ENCODE data around the gene KNSTRN.
A peak's percentile ranks its signal among the peaks of the same experiment; 100 is the strongest.

KNSTRN gene

GRCh38 chr15:40436116-40436891 is 53.8 kb downstream of the KNSTRN start:
- no peak for DNase-seq

- no peak for DNase-seq
Observed at GRCh38 chr15:40436892-40437751, 54.6 kb downstream of the KNSTRN start.

DNA sequence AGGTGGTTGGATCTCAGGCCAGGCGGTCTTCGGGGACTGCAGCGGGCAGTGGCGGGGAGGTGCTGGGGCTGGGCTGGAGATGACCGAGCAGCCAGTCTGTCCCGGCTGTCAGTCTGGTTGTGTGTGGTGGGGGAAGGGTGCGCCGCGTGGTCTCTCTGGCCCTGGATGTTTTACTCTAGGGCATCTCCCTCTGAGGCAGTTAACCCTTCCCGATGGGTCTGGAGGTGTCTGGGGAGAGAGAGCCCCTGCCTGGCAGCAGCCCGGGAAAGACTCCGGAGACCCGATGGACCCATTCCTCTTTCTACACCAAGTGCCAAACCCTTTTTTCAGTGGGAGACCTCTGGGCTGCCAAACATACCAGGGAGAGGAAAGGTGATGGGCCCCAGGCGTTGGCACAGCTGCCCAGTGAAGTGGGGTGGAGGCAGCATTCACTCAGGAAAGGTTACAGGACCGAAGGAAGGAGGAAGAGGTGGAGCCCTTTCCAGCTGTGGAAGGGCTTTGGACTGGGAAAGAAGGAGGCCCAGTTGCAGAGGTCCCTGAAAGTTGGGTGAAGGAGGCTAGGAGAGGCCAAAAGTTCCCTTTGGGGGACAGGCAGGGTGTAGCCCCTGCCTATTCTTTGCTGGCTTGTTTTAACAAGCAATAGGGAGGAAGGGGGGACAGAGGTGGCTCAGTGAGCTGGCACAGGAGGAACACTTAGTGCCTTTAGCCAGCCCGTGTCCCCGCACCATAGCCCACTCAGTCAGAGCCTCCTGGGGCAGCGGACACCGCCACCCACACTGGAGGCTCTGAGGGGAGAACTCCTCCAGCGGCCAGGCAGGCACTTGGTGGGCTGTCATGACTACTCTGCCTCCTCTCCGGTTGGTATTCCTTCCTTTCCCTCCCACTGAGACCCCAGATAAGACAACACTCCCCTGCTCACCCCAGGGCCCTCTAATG is 55.5 kb downstream of the KNSTRN start:
- DNase-seq = no peak

DNA sequence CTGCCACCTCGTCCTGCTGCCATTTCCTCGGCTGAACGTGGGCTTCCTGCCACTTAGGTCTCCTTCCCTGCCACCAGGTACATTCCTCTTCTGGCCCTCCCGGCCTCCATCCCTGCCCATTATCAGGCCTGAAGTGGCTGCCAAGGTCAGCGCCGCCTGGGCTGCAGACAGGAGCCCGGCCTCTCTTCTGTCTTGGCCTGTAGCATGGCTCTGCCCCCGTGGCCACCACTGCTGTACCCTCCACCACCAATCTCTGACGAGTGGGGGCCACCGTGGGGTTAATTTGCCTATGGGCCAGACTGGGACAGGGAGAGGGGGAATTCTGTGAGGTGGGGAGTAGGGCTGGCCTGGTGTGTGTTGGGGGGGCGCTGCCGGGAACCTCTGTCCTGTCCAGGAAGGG is 56.2 kb downstream of the KNSTRN start:
- no peak for DNase-seq

DNA sequence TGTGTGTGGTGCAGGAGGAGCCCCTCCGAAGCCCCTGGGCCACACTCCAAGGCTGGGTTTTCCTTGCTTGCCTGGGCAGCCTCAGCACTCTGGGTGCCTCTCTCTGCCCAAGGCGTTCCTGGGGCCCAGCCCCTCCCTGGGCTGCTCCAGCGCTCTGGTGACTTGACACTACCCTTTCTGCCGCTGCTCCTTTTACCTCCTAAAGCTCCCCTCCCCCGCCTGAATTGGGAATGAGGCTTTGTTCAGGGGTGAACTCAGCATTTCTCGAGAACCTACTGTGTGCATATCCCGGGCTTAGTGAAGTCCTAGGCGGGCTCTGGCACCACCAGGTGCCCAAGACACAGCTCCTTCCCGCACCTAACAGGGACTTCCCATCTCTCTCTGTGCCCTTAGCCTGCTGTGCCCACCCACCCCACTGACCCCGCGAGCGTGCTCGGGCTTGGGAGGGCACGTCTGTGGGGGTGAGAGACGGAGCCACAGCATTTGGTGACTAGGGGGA is 57.0 kb downstream of the KNSTRN start:
- DNase-seq = no peak

DNA sequence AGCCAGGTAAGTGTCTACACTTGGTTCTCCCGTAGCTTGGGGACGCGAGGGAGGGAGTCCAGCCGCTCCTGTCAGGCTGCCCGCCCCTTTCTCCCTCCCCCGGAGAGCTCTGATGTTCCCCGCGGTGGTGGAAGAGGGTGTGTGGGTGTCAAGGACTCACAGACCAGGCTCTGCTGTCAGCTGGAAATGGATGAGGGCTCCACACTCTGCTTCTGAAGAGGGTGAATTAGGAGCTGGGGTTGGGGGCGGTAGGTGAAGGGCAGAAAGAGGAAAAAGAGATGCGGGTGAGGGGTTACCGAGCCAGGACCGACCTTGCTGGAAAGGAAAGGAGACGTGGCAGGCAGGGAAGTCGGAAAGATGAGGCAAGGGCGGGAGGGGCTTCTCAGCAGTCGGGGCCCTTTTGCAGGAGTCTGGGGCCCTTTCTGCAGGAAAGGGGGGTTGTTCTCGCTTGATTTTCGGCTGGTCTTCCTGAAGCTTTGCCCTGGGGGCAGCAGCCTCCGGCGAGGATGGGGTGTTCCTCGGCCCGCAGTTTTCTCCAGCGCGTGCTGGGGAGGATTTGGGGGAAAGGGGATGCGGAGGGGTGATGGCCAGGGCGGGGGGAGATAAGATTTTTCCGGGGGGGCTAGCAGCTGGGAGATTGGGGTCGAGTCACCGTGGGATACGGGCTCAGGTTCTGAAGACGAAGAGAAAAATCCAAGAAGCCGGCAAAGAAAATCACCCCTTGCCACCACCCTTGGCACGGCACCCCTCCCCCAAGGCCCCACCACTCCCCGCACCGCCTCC is 57.6 kb downstream of the KNSTRN start:
- no peak for DNase-seq

DNA sequence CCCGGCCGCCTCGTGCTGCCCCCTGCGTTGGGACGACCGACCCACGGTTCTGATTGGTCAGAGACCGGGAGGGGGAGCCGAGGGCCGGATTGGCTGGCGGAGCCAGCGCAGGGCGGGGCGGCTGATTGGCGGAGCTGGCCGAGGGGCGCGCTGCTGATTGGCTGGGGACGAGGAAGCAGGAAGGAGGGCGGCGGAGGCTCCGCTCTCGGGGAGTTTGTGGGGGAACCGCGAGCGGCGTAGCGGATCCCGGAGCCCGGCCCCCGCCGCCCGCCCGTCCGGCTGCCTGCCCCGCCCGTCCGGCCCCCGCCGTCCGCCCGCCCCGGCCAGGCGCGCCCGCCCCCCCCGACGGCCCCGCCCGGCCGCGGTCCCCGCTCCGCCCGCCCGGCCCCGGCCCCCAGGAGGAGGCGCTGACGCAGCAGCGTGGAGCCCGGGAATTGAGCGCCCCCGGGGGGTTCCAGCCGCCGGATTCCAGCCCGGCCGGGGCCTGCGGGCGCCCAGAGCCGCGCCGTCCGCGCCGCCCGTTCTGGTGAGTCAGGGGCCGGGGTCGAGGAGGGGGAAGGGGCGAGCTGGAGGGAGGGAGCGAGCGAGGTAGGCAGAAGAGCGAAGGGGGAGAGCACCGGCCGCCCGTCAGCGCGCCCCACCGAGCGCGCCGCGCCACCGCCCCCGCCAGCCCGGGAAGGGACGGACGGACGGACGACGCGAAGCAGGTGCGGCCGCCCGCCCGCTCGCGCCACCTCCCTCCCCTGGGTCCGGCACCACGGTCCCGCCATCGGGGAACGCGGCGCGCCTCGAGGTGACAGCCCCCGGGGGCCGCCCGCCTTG is 58.4 kb downstream of the KNSTRN start, which contains the start of gene BAHD1:
Gene BAHD1, plus strand, starts transcription at position 211 of the 822 bp plus-strand sequence. CDS start 17,512 bp downstream, outside the sequence.
- DNase-seq = peak; percentile 96

DNA sequence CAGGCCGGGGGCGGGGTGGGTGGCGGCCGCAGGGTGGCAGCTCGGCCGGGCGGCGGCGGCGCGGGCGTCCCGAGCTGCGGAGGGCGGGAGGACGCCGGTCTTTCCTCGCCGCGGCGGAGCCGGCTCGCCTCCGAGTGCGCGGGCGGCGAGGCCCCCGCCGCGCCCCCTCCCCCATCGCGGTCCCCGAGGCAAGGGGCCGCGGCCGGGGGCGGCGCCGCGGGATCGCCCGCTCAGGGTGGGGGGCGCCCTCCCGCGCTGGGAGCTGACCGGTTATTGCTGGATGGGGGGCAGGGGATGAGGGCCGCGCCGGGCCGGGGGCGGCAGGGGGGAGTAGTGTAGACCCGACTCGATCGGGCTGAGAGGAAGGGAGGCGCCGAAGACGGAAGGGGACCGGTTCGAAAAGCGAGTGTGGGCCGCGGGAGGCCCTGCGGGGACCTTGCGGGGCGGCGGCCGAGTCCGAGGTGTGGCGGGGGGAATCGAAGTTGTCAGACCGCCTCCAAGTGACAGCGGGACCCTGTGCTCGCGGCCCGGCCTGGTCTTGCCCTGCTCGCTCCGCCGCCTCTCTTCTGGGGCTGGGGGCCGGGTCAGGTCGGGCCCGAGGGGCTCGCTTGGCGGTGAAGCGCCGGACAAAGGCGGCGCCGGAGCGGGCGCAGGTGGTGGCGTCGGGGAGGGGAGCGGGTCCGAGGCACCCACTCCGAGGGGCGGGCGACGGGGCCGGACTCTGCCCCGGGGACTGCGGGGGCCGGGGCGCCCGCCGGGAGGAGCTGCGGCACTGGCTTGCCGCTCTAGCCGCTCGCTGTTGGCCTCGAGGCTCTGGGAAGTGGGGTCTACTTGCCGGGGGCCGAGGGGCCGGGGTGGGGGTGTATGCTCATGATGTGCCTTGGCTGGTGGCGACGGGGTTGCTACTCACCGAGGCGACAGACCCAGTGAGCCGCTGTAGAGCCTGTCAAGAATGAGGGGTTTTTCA is 59.3 kb downstream of the KNSTRN start:
- no peak for DNase-seq

DNA sequence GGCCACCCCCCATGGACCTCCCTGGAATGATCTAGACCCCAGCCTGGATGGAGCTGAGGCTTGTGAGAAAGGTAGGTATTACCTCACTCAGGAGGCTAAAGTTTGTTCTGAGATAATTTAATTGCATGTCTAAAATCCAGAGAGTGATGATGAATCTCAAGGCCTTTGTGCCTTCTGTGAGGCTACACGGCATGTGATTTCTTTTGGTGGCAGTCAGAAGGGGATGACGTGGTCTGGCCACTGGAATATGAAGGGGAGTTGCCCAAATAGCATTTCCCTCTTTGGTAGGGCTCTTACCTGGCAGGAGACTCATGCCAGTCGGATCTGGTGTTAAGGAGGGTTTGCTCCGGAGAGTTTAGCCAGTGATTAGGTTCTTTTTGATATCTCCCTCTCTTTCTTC is 60.7 kb downstream of the KNSTRN start:
- DNase-seq = no peak

DNA sequence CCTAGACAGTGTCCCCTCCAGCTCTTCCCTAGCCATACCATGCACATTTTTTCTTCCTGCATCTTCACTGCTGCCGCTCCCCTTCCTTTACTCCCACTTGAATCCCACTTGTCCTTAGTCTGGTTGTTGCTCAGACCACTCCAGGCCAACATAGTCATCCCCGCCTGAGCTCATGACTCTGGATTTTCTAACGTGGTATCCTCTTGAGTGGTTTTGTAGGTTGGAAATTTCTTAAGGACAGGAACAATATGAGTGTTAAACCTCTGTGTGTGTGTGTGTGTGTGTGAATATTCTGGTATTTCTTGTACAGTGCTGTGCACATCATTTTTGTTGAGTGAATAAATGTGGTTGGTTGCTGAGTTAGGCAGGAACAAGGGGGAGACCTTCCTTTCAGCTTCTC is 61.3 kb downstream of the KNSTRN start:
- no peak for DNase-seq

Measured in activated CD4-positive, CD25-positive, alpha-beta regulatory T cell treated with anti-CD3 and anti-CD28 coated beads, Interleukin-2, amount 50 U/mL, for 72 hours (primary cell).